HG03521 (cell line): Measurements from ENCODE around the gene IER5L.
"Not testable (repeated sequence)": the region's sequence is repeated elsewhere in the genome, so short reads cannot be mapped to it uniquely, and the experiment has no call there.

ENCODE experiments used
- ATAC-seq: cut with Tn5 transposase; IDR thresholded peaks from one replicate; pipeline ENCODE4 v1.9.1; 2021; ENCODE audit warnings: mild to moderate bottlenecking, moderate library complexity; ENCODE audit not compliant: unreplicated experiment

IER5L gene

GRCh38 chr9:129141066-129142041 lies 36.7 kb downstream of the IER5L start:
- no peak for ATAC-seq

GRCh38 chr9:129140397-129141065 lies 37.5 kb downstream of the IER5L start:
- ATAC-seq: peak; percentile 7

- ATAC-seq: peak; percentile 72
These were observed 38.1 kb downstream of the IER5L start for GRCh38 chr9:129139993-129140396.

GRCh38 chr9:129139233-129139992 lies 38.6 kb downstream of the IER5L start:
- ATAC-seq: no peak

GRCh38 chr9:129138476-129139232 lies 39.4 kb downstream of the IER5L start:
- no peak for ATAC-seq

- ATAC-seq: no peak
These were observed 40.0 kb downstream of the IER5L start for GRCh38 chr9:129138144-129138462.

- no peak for ATAC-seq
These were observed 40.5 kb downstream of the IER5L start for GRCh38 chr9:129137292-129138143.

GRCh38 chr9:129136446-129137035 lies 41.5 kb downstream of the IER5L start:
- ATAC-seq: no peak

- ATAC-seq: no peak
These were observed 42.6 kb downstream of the IER5L start for GRCh38 chr9:129135476-129135875.

- no peak for ATAC-seq
These were observed 45.0 kb downstream of the IER5L start for GRCh38 chr9:129133082-129133481.

GRCh38 chr9:129131300-129132145 lies 46.5 kb downstream of the IER5L start:
- ATAC-seq: no peak

GRCh38 chr9:129130791-129131190 lies 47.3 kb downstream of the IER5L start:
- ATAC-seq: no peak

GRCh38 chr9:129130271-129130670 lies 47.8 kb downstream of the IER5L start:
- ATAC-seq: not testable (repeated sequence)

GRCh38 chr9:129128689-129129088 lies 49.4 kb downstream of the IER5L start:
- no peak for ATAC-seq

GRCh38 chr9:129126749-129127618 lies 51.1 kb downstream of the IER5L start:
- no peak for ATAC-seq
